SU-DHL-6 (cell line): ENCODE results near the gene CARD11.

Source experiments
- EZH2phosphoT487 ChIP-seq: fragments of 200-600 bp; sonication (generic), shearing (Covaris generic); conservative IDR thresholded peaks from 2 replicates; pipeline ENCODE4 v1.6.1; 2018; ENCODE audit warnings: mild to moderate bottlenecking, antibody characterized with exemption, low read length, moderate library complexity, mixed read lengths
- TF ChIP-seq, protein P1 (sequence below): fragments of 200-600 bp; sonication (generic); IDR thresholded peaks from one replicate; pipeline ENCODE4 v1.5.1; 2017; ENCODE audit warnings: antibody characterized with exemption, mild to moderate bottlenecking, low read length, moderate library complexity; ENCODE audit not compliant: insufficient read depth, poor library complexity, severe bottlenecking

DNA sequence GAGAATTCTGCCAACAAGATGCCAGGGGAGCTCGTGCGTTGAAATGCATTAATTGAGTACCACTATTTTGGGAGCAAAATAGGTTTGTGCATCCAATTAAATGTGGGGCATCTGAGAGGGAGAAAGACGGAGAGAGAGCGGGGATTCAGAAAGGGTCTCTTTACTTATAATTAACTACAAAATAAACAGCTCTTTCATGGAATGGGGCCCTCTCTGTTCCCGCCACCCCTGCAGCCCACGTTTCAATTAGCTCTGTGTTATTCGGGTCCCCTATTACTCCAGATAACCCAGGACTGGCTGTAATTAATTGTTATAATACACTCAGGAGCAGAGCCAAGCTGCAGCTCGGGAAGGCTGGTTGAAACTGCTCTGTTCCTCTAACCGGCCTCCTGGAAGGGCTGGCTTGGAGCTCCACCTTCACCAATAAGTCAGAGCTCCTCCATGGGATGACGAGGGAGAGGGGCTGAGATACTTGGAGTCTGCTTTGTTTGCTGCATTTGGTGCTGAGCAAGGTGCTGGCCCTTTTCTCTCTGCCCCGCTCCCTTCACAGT, 67.8 kb downstream of the CARD11 start:
- TF ChIP-seq, protein P1, sequence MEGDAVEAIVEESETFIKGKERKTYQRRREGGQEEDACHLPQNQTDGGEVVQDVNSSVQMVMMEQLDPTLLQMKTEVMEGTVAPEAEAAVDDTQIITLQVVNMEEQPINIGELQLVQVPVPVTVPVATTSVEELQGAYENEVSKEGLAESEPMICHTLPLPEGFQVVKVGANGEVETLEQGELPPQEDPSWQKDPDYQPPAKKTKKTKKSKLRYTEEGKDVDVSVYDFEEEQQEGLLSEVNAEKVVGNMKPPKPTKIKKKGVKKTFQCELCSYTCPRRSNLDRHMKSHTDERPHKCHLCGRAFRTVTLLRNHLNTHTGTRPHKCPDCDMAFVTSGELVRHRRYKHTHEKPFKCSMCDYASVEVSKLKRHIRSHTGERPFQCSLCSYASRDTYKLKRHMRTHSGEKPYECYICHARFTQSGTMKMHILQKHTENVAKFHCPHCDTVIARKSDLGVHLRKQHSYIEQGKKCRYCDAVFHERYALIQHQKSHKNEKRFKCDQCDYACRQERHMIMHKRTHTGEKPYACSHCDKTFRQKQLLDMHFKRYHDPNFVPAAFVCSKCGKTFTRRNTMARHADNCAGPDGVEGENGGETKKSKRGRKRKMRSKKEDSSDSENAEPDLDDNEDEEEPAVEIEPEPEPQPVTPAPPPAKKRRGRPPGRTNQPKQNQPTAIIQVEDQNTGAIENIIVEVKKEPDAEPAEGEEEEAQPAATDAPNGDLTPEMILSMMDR, result no peak
- no peak for TF ChIP-seq EZH2phosphoT487
